GM21526 (cell line): ENCODE measurements around the gene KRT37.
"Not testable (repeated sequence)": the region's sequence is repeated elsewhere in the genome, so short reads cannot be mapped to it uniquely, and the experiment has no call there.

Experiments used
- ATAC-seq: cut with Tn5 transposase; IDR thresholded peaks from one replicate; pipeline ENCODE4 v1.9.1; 2021; ENCODE audit warnings: moderate library complexity; ENCODE audit not compliant: unreplicated experiment, low FRiP score

KRT37 gene

GRCh38 chr17:41437254-41437653 is 12.9 kb upstream of the KRT37 start:
- ATAC-seq: no peak

DNA sequence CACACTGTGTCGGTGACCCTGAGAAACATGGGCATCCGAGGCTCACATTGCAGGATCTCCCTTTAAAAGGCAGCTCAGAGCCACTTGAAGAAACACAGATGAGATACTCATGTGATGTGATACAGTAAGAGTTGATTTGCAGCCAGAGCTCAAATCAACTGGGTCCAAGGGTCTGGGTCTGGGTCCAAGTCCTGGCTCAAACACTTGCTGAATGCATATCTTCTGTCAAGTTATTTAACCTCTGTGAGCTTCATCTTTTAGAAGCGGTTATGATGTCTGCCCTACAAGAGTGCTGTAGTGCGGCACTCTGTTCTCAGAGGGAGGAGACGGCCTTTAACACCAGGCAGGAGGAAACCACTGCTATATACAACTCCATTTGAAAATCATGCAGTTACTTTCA is 10.0 kb upstream of the KRT37 start:
- no peak for ATAC-seq

DNA sequence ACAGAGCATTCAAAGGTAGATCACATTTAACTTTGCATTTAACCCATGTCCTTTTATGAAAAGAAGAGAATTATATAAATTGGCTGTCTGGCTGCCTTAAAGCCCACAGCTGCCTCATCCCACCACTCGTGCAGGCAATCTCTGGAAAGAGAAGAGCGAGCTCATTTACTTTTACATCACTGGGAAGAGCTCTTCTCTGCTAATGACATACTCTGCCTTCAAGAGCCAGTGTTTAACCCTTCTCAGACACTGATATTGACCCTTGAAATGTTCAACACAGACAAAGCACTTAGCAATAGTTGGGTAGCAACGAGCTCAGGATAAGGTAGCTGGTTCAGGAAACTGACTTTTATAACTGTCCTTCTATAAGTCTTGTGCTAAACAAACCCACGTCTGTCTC is 9.6 kb upstream of the KRT37 start:
- ATAC-seq: no peak

DNA sequence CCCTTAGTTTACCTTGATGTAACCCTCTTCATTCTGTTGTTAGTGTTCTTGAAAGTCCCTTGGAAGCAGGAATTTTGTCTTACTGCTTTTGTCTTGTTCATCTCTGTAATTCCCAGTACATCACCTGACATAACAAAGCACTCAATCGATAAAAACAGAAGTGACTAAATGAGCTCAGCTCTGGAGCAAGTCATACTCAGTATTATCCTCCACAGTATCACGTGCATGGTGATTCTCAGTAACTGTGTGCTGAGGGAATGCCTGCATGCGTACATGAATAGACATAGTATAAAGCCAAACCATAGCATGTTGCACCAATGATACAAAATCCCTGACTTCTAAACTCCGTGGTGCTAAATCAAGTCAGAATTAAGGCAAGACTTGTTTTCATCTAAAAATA is 9.2 kb upstream of the KRT37 start:
- ATAC-seq: no peak

- ATAC-seq: not testable (repeated sequence)
Measured at GRCh38 chr17:41430376-41430775, 6.0 kb upstream of the KRT37 start.

DNA sequence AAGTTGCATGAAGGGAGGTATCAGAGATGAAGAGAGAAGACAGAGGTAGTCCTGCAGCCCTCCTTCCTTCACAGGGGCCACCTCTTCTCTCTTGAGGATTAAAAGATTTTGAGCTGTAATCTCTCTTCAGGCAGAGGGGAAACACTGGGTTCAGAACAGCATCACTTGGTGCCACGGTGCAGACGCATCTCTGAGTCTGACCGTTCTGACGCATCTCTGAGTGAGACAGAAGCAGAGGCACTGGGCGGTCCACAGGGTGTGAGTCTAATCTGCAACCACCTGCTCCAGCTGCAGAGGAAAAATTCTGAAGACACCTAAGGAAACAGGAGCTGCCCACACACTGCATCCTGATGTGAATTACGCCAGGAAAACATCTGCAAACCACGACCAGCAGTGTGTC is 5.3 kb upstream of the KRT37 start:
- ATAC-seq: no peak

DNA sequence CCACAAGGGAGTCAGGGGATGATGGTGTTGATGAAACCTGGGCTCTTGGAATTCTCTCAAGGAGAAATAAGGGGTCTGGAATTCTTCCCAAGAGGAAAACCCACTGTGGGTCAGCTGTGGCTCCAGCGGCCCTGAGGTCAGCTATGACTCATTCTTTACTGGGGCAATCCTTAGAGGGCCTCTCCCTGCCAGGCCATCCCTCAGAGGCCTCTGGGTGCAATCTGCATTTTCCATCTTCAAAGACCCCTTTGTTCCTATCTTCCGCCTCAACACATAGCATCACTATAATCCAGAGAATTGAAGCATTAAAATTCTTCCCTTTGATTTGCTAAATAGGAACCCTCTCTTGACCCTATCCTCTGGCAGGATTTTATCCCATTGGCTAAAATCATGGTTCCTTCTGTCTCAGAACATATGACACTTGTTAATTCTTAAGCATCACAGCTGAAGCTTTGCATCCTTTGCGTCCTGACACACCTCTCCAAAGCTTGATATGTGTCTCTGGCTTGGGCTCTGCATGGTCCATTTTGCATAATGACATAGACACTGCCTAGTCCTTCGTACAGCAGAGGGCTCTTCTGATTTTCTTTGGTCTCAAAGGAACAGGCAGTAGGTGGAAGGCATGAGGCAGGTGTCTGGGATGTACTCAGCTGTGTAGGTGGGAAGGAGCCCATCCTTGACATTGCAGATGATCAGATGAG is 4.4 kb upstream of the KRT37 start:
- no peak for ATAC-seq

- not testable (repeated sequence) for ATAC-seq
Measured at GRCh38 chr17:41422586-41422985, 1.8 kb downstream of the KRT37 start.

DNA sequence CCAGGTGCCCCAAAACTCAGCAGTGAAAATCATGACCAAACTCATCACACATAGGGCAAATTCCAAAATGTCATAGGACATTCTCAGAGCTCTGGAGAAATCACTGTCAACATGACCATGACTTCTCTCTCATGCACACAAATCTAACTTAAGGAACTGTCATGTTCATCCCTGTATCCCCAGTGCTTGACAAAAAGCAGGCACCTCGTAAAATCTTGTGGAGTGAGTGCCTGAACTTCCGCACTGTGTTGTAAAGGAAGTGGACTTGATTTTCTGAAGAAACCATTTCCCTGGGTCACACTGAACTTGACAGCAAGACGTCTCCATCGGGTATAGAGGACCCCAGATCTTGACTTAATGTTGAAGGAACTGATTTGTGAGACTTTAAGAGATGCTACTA is 2.8 kb downstream of the KRT37 start:
- ATAC-seq: no peak

DNA sequence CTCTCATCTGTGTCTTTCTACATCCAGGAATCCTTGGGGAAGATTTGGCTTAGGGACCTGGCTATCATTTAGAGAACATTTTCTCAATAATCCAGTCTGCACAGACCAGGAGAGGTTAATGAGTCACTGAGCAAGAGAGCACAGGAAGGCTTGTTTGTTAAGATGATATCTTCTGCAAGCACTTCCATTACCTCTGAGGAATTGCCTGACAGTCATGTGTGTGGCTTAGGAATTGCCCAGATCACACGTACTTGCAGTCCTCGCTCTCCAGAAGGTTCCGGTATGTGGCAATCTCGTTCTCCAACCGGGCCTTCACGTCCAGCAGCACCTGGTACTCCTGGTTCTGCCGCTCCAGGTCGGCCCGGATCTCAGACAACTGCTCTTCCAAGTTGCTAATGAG is 3.3 kb downstream of the KRT37 start:
- no peak for ATAC-seq

GRCh38 chr17:41420134-41420533 is 4.3 kb downstream of the KRT37 start:
- ATAC-seq: no peak

DNA sequence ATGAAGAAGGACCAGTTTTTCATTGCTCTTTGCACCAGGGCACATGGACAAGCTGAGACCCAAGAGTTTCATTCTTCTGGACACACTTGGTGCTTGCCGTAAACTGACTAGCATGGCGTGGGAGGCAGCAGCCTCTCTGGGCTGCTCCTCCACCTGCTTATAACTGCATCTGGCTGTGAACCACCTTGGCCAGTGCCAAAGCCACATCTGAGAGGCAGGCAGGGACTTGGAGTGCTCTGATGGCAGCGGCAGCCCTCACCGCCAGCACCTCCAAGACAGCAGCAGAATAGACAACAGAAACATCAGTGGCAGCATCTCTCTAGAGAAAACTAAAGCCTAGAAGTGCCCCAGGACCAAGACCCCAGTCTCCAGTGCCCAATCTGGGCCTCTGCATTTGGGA is 4.7 kb downstream of the KRT37 start:
- no peak for ATAC-seq

- ATAC-seq: no peak
Measured at GRCh38 chr17:41418116-41418860, 6.1 kb downstream of the KRT37 start.

DNA sequence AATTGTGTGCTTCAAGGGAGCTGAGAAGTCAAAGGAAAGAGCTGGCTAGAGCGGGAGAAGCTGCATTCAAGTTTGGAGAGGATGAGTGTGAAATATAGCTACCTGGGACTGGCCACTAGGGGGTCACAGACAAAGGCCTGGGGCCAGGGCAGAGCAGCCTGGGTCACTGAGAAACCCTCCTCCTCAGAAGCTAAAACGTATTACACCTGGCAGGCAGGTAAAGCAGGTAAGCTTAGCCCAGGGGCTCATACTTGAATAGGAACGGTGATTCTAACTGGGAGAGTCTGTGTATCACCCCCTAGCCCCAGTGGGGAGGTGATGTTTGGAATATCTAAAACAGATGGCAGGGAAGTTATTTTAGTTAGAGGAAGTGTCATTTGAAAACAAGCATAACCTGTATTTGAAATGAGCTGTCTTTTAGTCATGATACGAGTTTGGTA is 6.8 kb downstream of the KRT37 start:
- no peak for ATAC-seq

- no peak for ATAC-seq
Measured at GRCh38 chr17:41417127-41417526, 7.3 kb downstream of the KRT37 start.

DNA sequence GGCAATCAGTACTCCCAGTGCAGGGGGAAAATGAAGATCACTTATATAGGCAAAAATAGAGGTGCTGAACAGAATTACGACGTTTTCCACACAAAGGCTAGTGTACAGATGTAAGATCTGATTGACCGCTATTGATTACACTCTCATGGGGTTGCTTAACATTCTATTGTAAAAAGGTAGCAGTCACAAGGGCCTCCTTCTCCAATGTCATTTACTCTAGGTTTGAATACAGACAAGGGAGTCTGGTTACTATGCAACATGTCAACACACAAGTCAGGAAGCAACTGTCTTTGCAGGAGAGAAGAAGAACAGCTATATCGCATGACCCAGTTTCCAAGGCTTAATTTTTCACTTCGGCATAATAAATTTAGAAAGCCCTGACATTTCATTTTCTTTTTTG is 7.9 kb downstream of the KRT37 start:
- no peak for ATAC-seq

- no peak for ATAC-seq
Measured at GRCh38 chr17:41415833-41416335, 8.5 kb downstream of the KRT37 start.

DNA sequence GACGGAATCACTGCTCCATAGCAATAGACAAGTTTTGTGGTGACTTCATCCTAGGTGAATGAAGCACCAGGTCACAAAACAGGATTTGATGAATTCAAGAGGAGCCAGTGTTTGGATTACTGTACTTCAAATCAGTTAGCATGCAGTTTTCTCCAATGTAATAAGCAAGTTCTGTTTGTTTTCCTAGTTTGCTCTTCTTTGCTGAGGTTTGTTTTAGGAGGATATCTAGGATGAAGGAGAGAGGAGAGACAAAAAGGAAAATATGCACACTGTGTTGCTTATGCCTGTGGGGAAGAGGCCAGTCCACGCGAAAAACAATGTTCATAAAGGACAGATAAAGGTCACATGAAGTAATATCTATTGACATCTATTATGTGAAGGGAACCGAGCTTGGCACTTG is 9.0 kb downstream of the KRT37 start:
- ATAC-seq: no peak

DNA sequence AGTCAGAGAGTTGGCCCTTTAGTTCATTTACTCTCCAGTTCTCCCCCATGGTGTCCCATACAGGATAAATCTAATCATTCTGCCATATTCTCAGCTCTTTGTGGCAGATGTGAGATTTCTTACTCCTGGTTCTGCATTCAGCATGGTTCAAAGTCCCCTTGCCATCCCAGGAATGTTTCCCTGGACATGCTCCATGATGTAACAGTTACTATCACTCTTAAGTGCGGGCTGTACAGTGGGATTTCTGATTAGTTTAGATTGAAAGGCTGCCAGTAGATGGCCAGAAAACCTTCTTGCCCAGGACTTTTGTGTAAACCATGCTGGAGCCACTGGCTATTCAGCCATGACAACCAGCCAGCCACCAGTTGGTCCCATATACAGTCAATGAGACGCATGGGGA is 10.4 kb downstream of the KRT37 start:
- no peak for ATAC-seq

DNA sequence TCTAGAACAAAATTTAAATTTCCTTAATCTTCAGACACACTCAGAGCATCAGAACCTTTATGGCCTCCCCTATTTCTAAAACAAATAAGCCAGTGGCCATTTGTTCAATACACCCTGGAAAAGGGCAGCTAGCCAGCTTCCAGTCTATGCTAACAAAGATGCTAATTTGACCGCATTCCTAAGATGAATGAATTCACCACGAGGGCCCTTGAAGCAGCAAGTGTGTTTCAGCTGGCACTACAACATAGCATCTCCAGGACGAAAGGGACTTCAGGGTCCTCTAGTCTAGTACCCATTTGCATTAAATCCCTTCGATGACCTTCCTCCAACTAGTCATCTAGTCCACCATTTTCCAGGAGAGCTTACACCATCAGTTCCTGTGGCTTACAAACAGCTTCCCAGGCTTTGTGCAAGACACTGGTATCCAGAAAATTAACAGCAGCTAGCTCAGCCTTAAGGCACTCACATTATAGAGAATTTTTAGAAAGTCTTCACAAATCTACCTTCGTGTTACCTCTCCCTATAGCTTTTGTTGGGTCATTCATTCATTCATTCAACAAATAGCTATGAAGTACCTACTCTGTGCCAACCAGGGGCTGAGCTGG is 10.9 kb downstream of the KRT37 start:
- no peak for ATAC-seq

DNA sequence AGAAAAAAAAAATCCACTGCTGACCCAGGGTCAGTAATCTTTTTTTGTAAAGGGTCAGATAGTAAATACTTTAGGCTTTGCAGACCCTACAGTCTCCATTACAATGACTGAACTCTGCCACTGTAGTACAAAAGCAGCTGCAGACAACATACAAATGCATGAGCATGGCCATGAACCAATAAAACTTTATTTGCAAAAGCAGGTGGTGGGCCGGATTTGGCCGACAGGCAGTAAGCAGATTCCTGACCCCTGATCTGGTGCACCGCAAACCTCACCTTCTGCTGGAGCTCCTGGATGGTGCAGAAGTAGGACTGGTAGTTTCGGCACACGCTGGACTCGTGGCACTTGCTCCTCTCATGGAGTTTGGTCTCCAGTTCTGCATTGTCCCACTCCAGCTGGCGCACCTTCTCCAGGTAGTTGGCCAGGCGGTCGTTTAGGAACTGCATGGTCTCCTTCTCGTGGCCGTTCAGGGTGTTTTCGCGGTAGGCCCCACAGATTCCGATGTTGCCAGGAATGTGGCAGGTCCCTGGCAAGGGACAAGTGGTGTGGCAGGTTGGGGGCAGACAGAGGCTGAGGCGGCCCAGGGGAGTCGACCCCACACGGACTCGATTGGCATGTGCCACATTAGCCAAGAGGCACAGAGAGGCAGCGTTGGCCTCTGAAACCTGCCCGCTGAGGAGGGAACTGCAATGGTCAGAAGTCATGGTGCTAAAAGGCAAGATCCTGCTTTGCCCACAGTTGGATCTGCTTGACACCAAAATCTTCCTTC is 13.1 kb downstream of the KRT37 start:
- ATAC-seq: no peak
